Measurements from ENCODE around the gene GRIK2. TPM values are rescaled to one million over a fixed set of nuclear protein-coding genes. Genes with fewer than 3 reads are reported as not detected.

Gene GRIK2
- total and polyA plus RNA-seq, 2 donors (not counting 3 experiments of a cell fraction or from before 2014, with no cell fraction given): not detected

DNA sequence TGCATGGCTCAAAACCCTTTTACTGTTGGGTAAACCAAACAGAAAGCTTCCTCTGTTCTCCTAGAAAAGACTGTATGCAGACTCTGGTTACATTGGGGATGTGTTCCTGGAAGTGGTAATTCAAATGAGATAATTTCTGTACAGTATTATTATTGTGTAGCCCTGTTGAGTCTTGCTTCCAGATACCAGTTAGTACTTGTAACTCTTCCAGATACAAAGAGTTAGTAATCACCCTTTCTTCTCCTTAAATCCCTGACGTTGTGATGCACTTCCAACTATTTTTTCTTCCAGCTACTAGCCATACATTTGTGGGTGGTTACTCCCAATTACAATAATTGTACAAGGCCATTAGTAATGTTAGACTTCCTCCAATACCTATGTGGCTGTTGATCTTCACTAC, 42.3 kb upstream of the GRIK2 start:
- Histone ChIP-seq H3K27me3 (ENCODE audit: control insufficient read depth in 2 of 2, insufficient read depth in 2 of 2, low read length in 2 of 2) (no peaks in the 10 kb centered on the region), H3K79me2 (ENCODE audit: control insufficient read depth, insufficient read depth, low read length) (no peaks in the 10 kb centered on the region), H3K4me2 (ENCODE audit: insufficient read depth, low read length) (no peak overlapping the region), H3K36me3 (ENCODE audit: control insufficient read depth in 2 of 2, extremely low read depth in 1 of 2, insufficient read depth in 2 of 2, low read length in 2 of 2) (no peaks in the 10 kb centered on the region), H3K4me3 (replicated peaks in 1 of 3; ENCODE audit: insufficient read depth in 1 of 3, low read depth in 1 of 3, low read length in 3 of 3) (no peak overlapping the region), H3K27ac (ENCODE audit: insufficient read depth, low read depth, low read length) (no peak overlapping the region), H2AFZ (ENCODE audit: low read depth, low read length) (no peak overlapping the region), H3K9ac (replicated peaks; ENCODE audit: extremely low read depth, insufficient read depth, low read length) (no peak overlapping the region), H3K4me1 (ENCODE audit: control insufficient read depth, extremely low read depth, insufficient read depth, low read length) (no peaks in the 10 kb centered on the region), H3K9me1 (replicated peaks; ENCODE audit: control insufficient read depth, extremely low read depth, insufficient read depth, low read length) (no peaks in the 10 kb centered on the region), H4K20me1 (replicated peaks; ENCODE audit: control insufficient read depth, extremely low read depth, insufficient read depth, low read length) (no peaks in the 10 kb centered on the region), H3K9me3 (replicated peaks; ENCODE audit: control insufficient read depth, insufficient read depth, low read length) (no peaks in the 10 kb centered on the region)
- ChIA-PET CTCF (no interaction called here), POLR2A (no interaction called here)
- DNase-seq (ENCODE audit: low read depth, low spot score) (no peak), FAIRE-seq (no peak)
- dilution Hi-C loops (cut with MboI; ENCODE audit: extremely low pct_ligation_motif_present, low sequenced_read_pairs) (no loop called here), intact Hi-C loops (cut with micrococcal nuclease) (no loop called here)
- BruUV-seq (replicated peaks): no TSS peak
- TF ChIP-seq, protein P1, sequence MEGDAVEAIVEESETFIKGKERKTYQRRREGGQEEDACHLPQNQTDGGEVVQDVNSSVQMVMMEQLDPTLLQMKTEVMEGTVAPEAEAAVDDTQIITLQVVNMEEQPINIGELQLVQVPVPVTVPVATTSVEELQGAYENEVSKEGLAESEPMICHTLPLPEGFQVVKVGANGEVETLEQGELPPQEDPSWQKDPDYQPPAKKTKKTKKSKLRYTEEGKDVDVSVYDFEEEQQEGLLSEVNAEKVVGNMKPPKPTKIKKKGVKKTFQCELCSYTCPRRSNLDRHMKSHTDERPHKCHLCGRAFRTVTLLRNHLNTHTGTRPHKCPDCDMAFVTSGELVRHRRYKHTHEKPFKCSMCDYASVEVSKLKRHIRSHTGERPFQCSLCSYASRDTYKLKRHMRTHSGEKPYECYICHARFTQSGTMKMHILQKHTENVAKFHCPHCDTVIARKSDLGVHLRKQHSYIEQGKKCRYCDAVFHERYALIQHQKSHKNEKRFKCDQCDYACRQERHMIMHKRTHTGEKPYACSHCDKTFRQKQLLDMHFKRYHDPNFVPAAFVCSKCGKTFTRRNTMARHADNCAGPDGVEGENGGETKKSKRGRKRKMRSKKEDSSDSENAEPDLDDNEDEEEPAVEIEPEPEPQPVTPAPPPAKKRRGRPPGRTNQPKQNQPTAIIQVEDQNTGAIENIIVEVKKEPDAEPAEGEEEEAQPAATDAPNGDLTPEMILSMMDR (IDR thresholded peaks at IDR 0.05; ENCODE audit: extremely low read depth in 1 of 2, insufficient read depth in 1 of 2, low read depth in 1 of 2, low read length in 2 of 2): no peak
- TF ChIP-seq POLR2AphosphoS5 (IDR thresholded peaks at IDR 0.05; ENCODE audit: insufficient read depth, low read depth, low read length) (no peak), JUN (IDR thresholded peaks at IDR 0.05; ENCODE audit: borderline replicate concordance, insufficient read depth, insufficient read length, low read depth) (no peak), FOS (IDR thresholded peaks at IDR 0.05; ENCODE audit: borderline replicate concordance, insufficient read depth, low read length) (no peak), GATA2 (IDR thresholded peaks at IDR 0.05; ENCODE audit: insufficient read depth, insufficient read length, low read depth, low read length) (no peak), EZH2 (IDR thresholded peaks at IDR 0.05; ENCODE audit: borderline replicate concordance, low read depth, low read length, severe bottlenecking) (no peak), MYC (IDR thresholded peaks at IDR 0.05; ENCODE audit: low read depth, low read length) (no peak), POLR2A (IDR thresholded peaks at IDR 0.05; ENCODE audit: low read depth, low read length) (no peak)
- TF ChIP-seq, protein P2, sequence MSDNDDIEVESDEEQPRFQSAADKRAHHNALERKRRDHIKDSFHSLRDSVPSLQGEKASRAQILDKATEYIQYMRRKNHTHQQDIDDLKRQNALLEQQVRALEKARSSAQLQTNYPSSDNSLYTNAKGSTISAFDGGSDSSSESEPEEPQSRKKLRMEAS (IDR thresholded peaks at IDR 0.05; ENCODE audit: insufficient read depth, insufficient read length): no peak

Measured in endothelial cell of umbilical vein (primary cell).